ENCODE data around the gene GALK2. TPM values are rescaled to one million over a fixed set of nuclear protein-coding genes. Genes with fewer than 3 reads are reported as not detected.
A peak's percentile ranks its signal among the peaks of the same experiment; 100 is the strongest.

Gene GALK2
- total and polyA plus RNA-seq, 5 donors from 2014 or later, result 27.7 to 39.1 (median 29.7) TPM

DNA sequence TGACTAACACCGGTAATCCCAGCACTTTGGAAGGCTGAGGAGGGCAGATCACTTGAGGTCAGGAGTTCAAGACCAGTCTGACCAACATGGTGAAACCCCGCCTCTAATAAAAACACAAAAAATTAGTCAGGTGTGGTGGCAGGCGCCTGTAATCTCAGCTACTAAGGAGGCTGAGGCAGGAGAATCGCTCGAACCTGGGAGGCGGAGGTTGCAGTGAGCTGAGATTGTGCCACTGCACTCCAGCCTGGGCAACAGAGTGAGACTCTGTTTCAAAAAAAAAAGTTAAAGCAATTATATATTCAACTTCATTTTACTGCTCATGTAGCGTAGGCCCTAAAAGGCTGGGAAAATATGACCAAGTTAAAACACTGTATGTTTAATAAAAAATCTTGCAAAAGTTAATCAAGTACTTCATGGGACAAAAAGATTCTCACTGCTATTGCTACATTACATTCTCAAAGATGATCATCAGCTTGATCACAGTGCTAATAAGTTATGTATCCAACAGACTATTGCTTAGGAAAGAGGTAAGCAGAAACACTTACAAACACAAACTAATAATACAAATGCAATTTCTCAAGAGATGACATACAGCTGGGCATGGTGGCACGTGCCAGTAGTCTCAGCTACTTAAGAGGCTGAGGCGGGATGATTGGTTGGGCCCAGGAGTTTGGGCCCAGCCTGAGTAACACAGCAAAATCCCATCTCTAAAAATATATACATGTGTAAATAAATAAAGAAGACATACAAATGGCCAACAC lies 17.3 kb upstream of the GALK2 start:
- Histone ChIP-seq H3K4me3 (ENCODE audit: low read depth, low read length) (peak overlapping the region; percentile 99), H3K4me1 (ENCODE audit: control insufficient read depth, insufficient read depth, low read length, poor library complexity, severe bottlenecking) (peaks cover 46% of the 10 kb centered on the region), H3K27ac (ENCODE audit: insufficient read depth, low read length, poor library complexity, severe bottlenecking) (peak overlapping the region; percentile 1), H3K27me3 (ENCODE audit: control insufficient read depth, insufficient read depth, low read length) (no peaks in the 10 kb centered on the region), H3K9me3 (ENCODE audit: control insufficient read depth in 2 of 2, low read length in 2 of 2) (no peaks in the 10 kb centered on the region), H3K36me3 (ENCODE audit: control insufficient read depth, insufficient read depth, low read length) (peaks cover 3% of the 10 kb centered on the region)
- Mint-ChIP-seq H3K9me3 (no peaks in the 10 kb centered on the region), H3K27me3 (no peaks in the 10 kb centered on the region), H3K4me1 (peaks cover 60 to 85% (median 65%) of the 10 kb centered on the region in 4 donors), H3K4me3 (peak overlapping the region; percentile 62 to 100 (median 100)), H3K27ac (no peak overlapping the region), H3K36me3 (peaks cover 4% of the 10 kb centered on the region)
- ATAC-seq (ENCODE audit: low read depth in 2 of 2), result no peak
- DNase-seq, result no peak

DNA sequence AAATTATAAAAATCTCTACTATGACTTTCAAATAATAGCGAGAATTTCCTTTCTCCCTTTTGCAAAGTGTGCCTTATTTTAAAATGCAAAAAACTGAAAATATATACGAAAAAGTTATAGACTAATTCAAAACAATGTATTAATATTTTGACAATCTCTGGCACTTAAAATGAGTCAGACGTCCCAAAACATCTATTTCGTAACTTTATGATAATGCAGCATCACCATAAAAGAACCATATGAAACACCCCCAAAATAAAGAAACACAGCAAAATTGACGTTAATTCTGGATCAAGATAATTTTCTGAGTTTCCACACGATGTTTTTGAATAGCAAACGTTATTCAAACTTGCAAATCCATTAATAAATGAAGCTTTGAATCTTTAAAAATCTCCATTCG lies 15.7 kb upstream of the GALK2 start:
- Mint-ChIP-seq H3K9me3 (no peaks in the 10 kb centered on the region), H3K27me3 (no peaks in the 10 kb centered on the region), H3K36me3 (peaks cover 4% of the 10 kb centered on the region), H3K27ac (peak overlapping the region; percentile 99 to 100 (median 100)), H3K4me3 (peak overlapping the region; percentile 95 to 100 (median 100)), H3K4me1 (peaks cover 50 to 74% (median 55%) of the 10 kb centered on the region in 4 donors)
- Histone ChIP-seq H3K4me1 (ENCODE audit: control insufficient read depth, insufficient read depth, low read length, poor library complexity, severe bottlenecking) (peaks cover 42% of the 10 kb centered on the region), H3K36me3 (ENCODE audit: control insufficient read depth, insufficient read depth, low read length) (peaks cover 3% of the 10 kb centered on the region), H3K4me3 (ENCODE audit: low read depth, low read length) (peak overlapping the region; percentile 99), H3K9me3 (ENCODE audit: control insufficient read depth in 2 of 2, low read length in 2 of 2) (no peaks in the 10 kb centered on the region), H3K27ac (ENCODE audit: insufficient read depth, low read length, poor library complexity, severe bottlenecking) (peak overlapping the region; percentile 89), H3K27me3 (ENCODE audit: control insufficient read depth, insufficient read depth, low read length) (no peaks in the 10 kb centered on the region)
- DNase-seq (no peak), ATAC-seq (ENCODE audit: low read depth in 2 of 2) (no peak)

- no peak for DNase-seq
- Mint-ChIP-seq H3K27ac (peak overlapping the region; percentile 99 to 100 (median 100)), H3K27me3 (no peaks in the 10 kb centered on the region), H3K36me3 (peaks cover 4% of the 10 kb centered on the region), H3K4me1 (peaks cover 47 to 70% (median 51%) of the 10 kb centered on the region in 4 donors), H3K4me3 (peak overlapping the region; percentile 95 to 100 (median 100)), H3K9me3 (no peaks in the 10 kb centered on the region)
- ATAC-seq (ENCODE audit: low read depth in 2 of 2), result no peak
- Histone ChIP-seq H3K4me1 (ENCODE audit: control insufficient read depth, insufficient read depth, low read length, poor library complexity, severe bottlenecking) (peaks cover 42% of the 10 kb centered on the region), H3K27ac (ENCODE audit: insufficient read depth, low read length, poor library complexity, severe bottlenecking) (peak overlapping the region; percentile 89), H3K4me3 (ENCODE audit: low read depth, low read length) (peak overlapping the region; percentile 99), H3K9me3 (ENCODE audit: control insufficient read depth in 2 of 2, low read length in 2 of 2) (no peaks in the 10 kb centered on the region), H3K27me3 (ENCODE audit: control insufficient read depth, insufficient read depth, low read length) (no peaks in the 10 kb centered on the region), H3K36me3 (ENCODE audit: control insufficient read depth, insufficient read depth, low read length) (no peaks in the 10 kb centered on the region)
Observed at GRCh38 chr15:49154799-49155109, 15.3 kb upstream of the GALK2 start.

- Histone ChIP-seq H3K4me3 (ENCODE audit: low read depth, low read length) (peak within 1 kb of the TSS; percentile 99), H3K36me3 (ENCODE audit: control insufficient read depth, insufficient read depth, low read length) (no peaks in the 10 kb centered on the region), H3K4me1 (ENCODE audit: control insufficient read depth, insufficient read depth, low read length, poor library complexity, severe bottlenecking) (peaks cover 42% of the 10 kb centered on the region), H3K9me3 (ENCODE audit: control insufficient read depth in 2 of 2, low read length in 2 of 2) (no peaks in the 10 kb centered on the region), H3K27me3 (ENCODE audit: control insufficient read depth, insufficient read depth, low read length) (no peaks in the 10 kb centered on the region), H3K27ac (ENCODE audit: insufficient read depth, low read length, poor library complexity, severe bottlenecking) (peak within 1 kb of the TSS; percentile 89)
- Mint-ChIP-seq H3K27ac (peak within 1 kb of the TSS; percentile 99 to 100 (median 100)), H3K4me3 (peak within 1 kb of the TSS; percentile 95 to 100 (median 100)), H3K4me1 (peaks cover 46 to 68% (median 49%) of the 10 kb centered on the region in 4 donors), H3K36me3 (peaks cover 4% of the 10 kb centered on the region), H3K27me3 (no peaks in the 10 kb centered on the region), H3K9me3 (no peaks in the 10 kb centered on the region)
- DNase-seq (peak; percentile 91 to 99 (median 96)), ATAC-seq (ENCODE audit: low read depth in 2 of 2) (peak; percentile 98 to 99)
Observed at GRCh38 chr15:49155110-49155833, 14.8 kb upstream of the GALK2 start, which contains the start of gene COPS2. COPS2 (minus strand) TSS chr15:49155599; CDS start chr15:49155578, 21 bp downstream.

GRCh38 chr15:49155834-49156627 lies 14.0 kb upstream of the GALK2 start:
- peak overlapping the region; percentile 95 to 100 (median 100) for H3K4me3 Mint-ChIP-seq
- peak overlapping the region; percentile 99 to 100 (median 100) for H3K27ac Mint-ChIP-seq
- Histone ChIP-seq H3K4me3 (ENCODE audit: low read depth, low read length) (peak overlapping the region; percentile 99), H3K9me3 (ENCODE audit: control insufficient read depth in 2 of 2, low read length in 2 of 2) (no peaks in the 10 kb centered on the region), H3K36me3 (ENCODE audit: control insufficient read depth, insufficient read depth, low read length) (no peaks in the 10 kb centered on the region), H3K27me3 (ENCODE audit: control insufficient read depth, insufficient read depth, low read length) (no peaks in the 10 kb centered on the region), H3K27ac (ENCODE audit: insufficient read depth, low read length, poor library complexity, severe bottlenecking) (peak overlapping the region; percentile 89), H3K4me1 (ENCODE audit: control insufficient read depth, insufficient read depth, low read length, poor library complexity, severe bottlenecking) (peaks cover 42% of the 10 kb centered on the region)
- ATAC-seq (ENCODE audit: low read depth in 2 of 2) (peak; percentile 7 to 14), DNase-seq (peak in 1 of 3 donors; percentile 5)
- H3K4me1 Mint-ChIP-seq, result peaks cover 41 to 62% (median 45%) of the 10 kb centered on the region in 4 donors
- peaks cover 4% of the 10 kb centered on the region for H3K36me3 Mint-ChIP-seq
- no peaks in the 10 kb centered on the region for H3K9me3 Mint-ChIP-seq
- no peaks in the 10 kb centered on the region for H3K27me3 Mint-ChIP-seq

DNA sequence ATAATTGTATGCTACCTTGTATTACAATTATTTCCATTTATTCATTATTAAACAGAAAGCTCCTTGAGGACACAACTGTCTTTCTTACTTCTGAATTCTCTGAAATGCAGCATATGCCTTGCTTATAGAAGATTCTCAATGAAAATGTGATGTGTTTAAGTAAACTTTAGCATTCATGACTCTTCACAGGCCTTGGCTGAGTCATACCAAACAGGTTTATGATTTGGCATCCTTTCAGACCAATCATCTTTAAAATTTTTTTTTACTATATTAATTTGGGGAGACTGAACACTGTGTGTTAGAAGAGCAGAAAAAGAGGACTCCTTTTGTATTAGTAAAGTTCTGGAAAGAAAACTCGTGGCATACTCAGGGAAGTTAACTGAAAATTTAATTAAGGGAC lies 6.4 kb upstream of the GALK2 start:
- no peak overlapping the region for H3K4me3 ChIP-seq (ENCODE audit: low read depth, low read length)
- H3K4me1 ChIP-seq (ENCODE audit: control insufficient read depth, insufficient read depth, low read length, poor library complexity, severe bottlenecking), result no peaks in the 10 kb centered on the region
- no peaks in the 10 kb centered on the region for H3K9me3 ChIP-seq (ENCODE audit: control insufficient read depth in 2 of 2, low read length in 2 of 2)
- H3K27me3 ChIP-seq (ENCODE audit: control insufficient read depth, insufficient read depth, low read length), result no peaks in the 10 kb centered on the region
- Mint-ChIP-seq H3K4me3 (no peak overlapping the region), H3K36me3 (peaks cover 8% of the 10 kb centered on the region), H3K27me3 (no peaks in the 10 kb centered on the region), H3K4me1 (peaks cover 0 to 5% (median 4%) of the 10 kb centered on the region in 4 donors), H3K9me3 (no peaks in the 10 kb centered on the region), H3K27ac (no peak overlapping the region)
- peaks cover 2% of the 10 kb centered on the region for H3K36me3 ChIP-seq (ENCODE audit: control insufficient read depth, insufficient read depth, low read length)
- ATAC-seq (ENCODE audit: low read depth in 2 of 2), result no peak
- no peak overlapping the region for H3K27ac ChIP-seq (ENCODE audit: insufficient read depth, low read length, poor library complexity, severe bottlenecking)
- no peak for DNase-seq

DNA sequence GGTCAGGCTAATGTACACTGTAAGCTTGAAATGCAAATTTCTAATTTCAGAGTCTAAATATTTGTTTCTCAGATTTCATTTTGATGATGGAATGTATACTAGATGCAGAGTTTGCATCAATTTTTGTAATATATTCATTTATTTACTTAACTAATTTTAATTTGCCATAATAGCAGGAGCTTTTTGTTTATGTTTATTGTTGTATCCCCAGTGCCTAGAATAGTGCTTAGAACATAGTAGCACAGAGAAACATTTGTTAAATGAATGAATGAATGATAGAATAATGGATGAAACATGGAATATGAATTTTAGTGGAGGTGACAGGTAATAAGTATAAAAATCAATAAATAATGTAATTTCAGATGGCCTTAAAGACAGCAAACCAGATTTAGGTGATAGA lies 5.2 kb upstream of the GALK2 start:
- no peak overlapping the region for H3K27ac ChIP-seq (ENCODE audit: insufficient read depth, low read length, poor library complexity, severe bottlenecking)
- no peaks in the 10 kb centered on the region for H3K27me3 ChIP-seq (ENCODE audit: control insufficient read depth, insufficient read depth, low read length)
- ATAC-seq (ENCODE audit: low read depth in 2 of 2), result no peak
- H3K4me3 ChIP-seq (ENCODE audit: low read depth, low read length), result no peak overlapping the region
- H3K4me1 ChIP-seq (ENCODE audit: control insufficient read depth, insufficient read depth, low read length, poor library complexity, severe bottlenecking), result peaks cover 4% of the 10 kb centered on the region
- no peak overlapping the region for H3K27ac Mint-ChIP-seq
- no peak overlapping the region for H3K4me3 Mint-ChIP-seq
- H3K36me3 Mint-ChIP-seq, result peaks cover 8% of the 10 kb centered on the region
- no peaks in the 10 kb centered on the region for H3K27me3 Mint-ChIP-seq
- peaks cover 2% of the 10 kb centered on the region for H3K36me3 ChIP-seq (ENCODE audit: control insufficient read depth, insufficient read depth, low read length)
- DNase-seq, result no peak
- no peaks in the 10 kb centered on the region for H3K9me3 ChIP-seq (ENCODE audit: control insufficient read depth in 2 of 2, low read length in 2 of 2)
- H3K9me3 Mint-ChIP-seq, result no peaks in the 10 kb centered on the region
- H3K4me1 Mint-ChIP-seq, result peaks cover 5 to 12% (median 8%) of the 10 kb centered on the region in 4 donors
